Right atrium auricular region (tissue), 2 donors: ENCODE data around the gene ZBTB16. TPM values are rescaled to one million over a fixed set of nuclear protein-coding genes. Genes with fewer than 3 reads are reported as not detected.

Experiments used
- DNase-seq: peaks from one replicate; pipeline ENCODE4 v3.0.0-alpha.2; 2019; ENCODE audit warnings: low spot score
- H3K27ac ChIP-seq, 2 donors: fragments of 200-600 bp; sonication (generic); 1 replicate in 1 of 2; 2 replicates in 1 of 2; pipeline ENCODE4 v1.5.1; 2016 to 2019
- H3K27me3 ChIP-seq, 2 donors: fragments of 200-600 bp; sonication (generic); one replicate each; pipeline versions ENCODE4 v1.5.1 to v1.6.0; 2017 to 2019
- H3K36me3 ChIP-seq: fragments of 200-600 bp; sonication (generic); one replicate; pipeline ENCODE4 v1.5.1; 2016
- H3K4me1 ChIP-seq, 2 donors: fragments of 200-600 bp; sonication (generic); one replicate each; pipeline versions ENCODE4 v1.5.1 to v1.6.0; 2017 to 2019
- H3K4me3 ChIP-seq, 2 donors: fragments of 200-600 bp; sonication (generic); 1 replicate in 1 of 2; 2 replicates in 1 of 2; pipeline ENCODE4 v1.5.1; 2017 to 2019; ENCODE audit warnings: mild to moderate bottlenecking in 1 of 2, moderate library complexity in 1 of 2
- H3K9me3 ChIP-seq, 2 donors: fragments of 200-600 bp; sonication (generic); one replicate each; pipeline ENCODE4 v1.5.1; 2019
- CTCF ChIP-seq, 2 donors: fragments of 200-600 bp; sonication (generic); IDR thresholded peaks; one replicate each; pipeline ENCODE4 v1.5.1; 2019; ENCODE audit warnings: antibody characterized with exemption in 2 of 2
- total RNA-seq, 2 donors: library from RNA; depleted of rRNA; stranded (reverse); fragments of >200 nt; gene quantifications; one replicate each; pipeline ENCODE4 v1.1.0, GENCODE V29; 2016

Gene ZBTB16
- total RNA-seq, 2 donors from 2014 or later: 65.5 to 101 TPM

DNA sequence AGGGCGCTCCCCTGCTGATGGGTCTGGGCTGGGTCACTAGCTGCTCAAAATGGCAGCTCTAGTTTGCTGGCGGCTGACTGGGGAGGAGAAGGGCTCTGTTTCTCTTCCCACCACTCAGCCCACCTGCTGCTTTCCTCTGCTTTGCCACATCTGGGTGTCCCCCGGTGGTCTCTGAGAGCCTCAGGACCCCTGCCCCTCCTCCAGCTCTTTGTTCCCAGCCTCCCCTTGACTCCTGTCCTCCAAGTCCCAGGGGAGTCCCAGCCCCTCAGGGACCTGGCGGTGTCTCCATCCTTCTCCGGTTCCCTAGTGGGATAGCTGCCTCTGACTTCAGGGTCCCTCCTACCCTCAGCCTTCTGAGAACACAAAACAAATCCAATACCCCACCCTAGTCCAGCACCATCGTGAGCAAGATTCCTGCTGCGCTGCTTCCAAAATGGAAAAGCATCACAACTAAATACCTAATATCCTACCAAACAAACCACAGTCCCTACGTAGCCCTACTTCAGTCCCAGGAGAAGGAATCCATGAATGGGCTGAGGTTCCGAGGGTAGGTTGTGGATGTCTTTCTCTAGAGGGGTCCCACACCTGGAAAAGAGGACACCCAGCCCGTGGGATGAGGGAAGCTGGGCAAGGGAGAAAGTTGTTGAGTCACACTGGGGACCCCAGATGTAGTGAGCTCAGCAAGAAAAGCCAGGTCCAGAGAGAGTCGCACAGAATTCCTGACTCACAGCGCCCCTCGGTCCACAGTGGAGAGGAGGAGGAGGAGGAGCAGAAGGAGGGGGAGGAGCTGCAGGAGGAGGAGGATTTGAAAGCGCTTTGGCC, 191.7 kb downstream of the ZBTB16 start:
- Histone ChIP-seq H3K27ac (peak overlapping the region; percentile 63 to 69), H3K4me1 (peaks cover 0 to 29% of the 10 kb centered on the region in 2 donors), H3K27me3 (no peaks in the 10 kb centered on the region), H3K4me3 (no peak overlapping the region), H3K9me3 (no peaks in the 10 kb centered on the region), H3K36me3 (peaks cover 76% of the 10 kb centered on the region)
- DNase-seq: peak; percentile 81
- TF ChIP-seq CTCF (IDR thresholded peaks at IDR 0.05): no peak

- Histone ChIP-seq H3K4me3 (no peak overlapping the region), H3K27ac (peak overlapping the region; percentile 63 to 69), H3K4me1 (peaks cover 0 to 36% of the 10 kb centered on the region in 2 donors), H3K27me3 (no peaks in the 10 kb centered on the region), H3K9me3 (no peaks in the 10 kb centered on the region), H3K36me3 (peaks cover 72% of the 10 kb centered on the region)
- no peak for TF ChIP-seq CTCF (IDR thresholded peaks at IDR 0.05)
- no peak for DNase-seq
Observed at GRCh38 chr11:114251815-114252337, 192.4 kb downstream of the ZBTB16 start.

GRCh38 chr11:114252767-114253166, 193.3 kb downstream of the ZBTB16 start:
- Histone ChIP-seq H3K9me3 (no peaks in the 10 kb centered on the region), H3K27ac (peak overlapping the region; percentile 63 to 69), H3K4me3 (no peak overlapping the region), H3K36me3 (peaks cover 63% of the 10 kb centered on the region), H3K4me1 (peaks cover 0 to 43% of the 10 kb centered on the region in 2 donors), H3K27me3 (no peaks in the 10 kb centered on the region)
- TF ChIP-seq CTCF (IDR thresholded peaks at IDR 0.05): no peak
- no peak for DNase-seq

DNA sequence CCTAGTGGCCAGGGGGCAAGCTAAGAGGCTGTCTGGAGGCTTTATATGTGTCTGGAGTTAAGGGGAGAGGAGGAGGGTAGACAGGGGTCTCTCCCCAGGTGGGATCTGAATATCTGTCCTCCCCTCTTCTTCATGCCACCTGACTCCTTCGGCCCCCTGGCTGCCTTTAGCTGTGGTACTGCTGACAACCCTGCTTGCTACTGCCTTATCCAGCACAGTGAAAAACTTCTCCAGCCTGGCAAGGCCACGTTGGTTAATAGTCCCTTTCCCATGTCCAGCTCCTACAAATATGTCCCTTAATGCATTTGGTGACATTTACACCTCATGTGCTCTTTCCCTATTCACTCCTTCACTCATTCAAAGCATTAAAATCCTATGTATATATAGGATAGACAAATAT, 194.3 kb downstream of the ZBTB16 start:
- peak overlapping the region; percentile 29 to 69 for H3K27ac ChIP-seq

DNA sequence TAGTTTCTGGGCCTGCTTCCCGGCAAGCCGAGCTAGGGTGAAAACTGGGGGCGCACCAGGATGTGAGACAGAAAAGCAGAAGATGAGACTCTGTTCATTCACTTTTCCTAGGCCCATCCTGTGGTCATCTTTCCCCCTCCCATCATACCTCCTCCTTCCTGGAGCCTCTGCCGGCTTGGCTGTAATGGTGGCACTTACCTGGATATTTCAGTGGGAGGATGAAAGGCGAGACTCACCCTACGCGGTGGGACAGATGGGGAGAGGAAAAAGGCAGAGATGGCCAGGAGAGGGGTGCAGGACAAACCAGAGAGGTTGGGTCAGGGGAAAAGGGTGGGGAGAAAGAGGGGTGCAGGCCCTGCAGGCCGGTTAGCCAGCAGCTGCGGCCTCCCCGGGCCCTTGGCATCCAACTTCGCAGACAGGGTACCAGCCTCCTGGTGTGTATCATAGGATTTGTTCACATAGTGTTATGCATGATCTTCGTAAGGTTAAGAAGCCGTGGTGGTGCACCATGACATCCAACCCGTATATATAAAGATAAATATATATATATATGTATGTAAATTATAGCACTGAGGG, 195.1 kb downstream of the ZBTB16 start:
- Histone ChIP-seq H3K36me3 (peaks cover 48% of the 10 kb centered on the region), H3K4me3 (no peak overlapping the region), H3K4me1 (peaks cover 0 to 59% of the 10 kb centered on the region in 2 donors), H3K9me3 (no peaks in the 10 kb centered on the region), H3K27me3 (no peaks in the 10 kb centered on the region), H3K27ac (no peak overlapping the region)
- DNase-seq: no peak
- TF ChIP-seq CTCF (IDR thresholded peaks at IDR 0.05): no peak

More for the DNA sequence above, 194.3 kb downstream of the ZBTB16 start:
- DNase-seq: no peak
- H3K27me3 ChIP-seq: no peaks in the 10 kb centered on the region
- H3K4me1 ChIP-seq: peaks cover 0 to 50% of the 10 kb centered on the region in 2 donors
- H3K36me3 ChIP-seq: peaks cover 53% of the 10 kb centered on the region
- H3K4me3 ChIP-seq: no peak overlapping the region
- no peaks in the 10 kb centered on the region for H3K9me3 ChIP-seq
- no peak for TF ChIP-seq CTCF (IDR thresholded peaks at IDR 0.05)
